ENCODE measurements around the gene LRRC72. TPM values are rescaled to one million over a fixed set of nuclear protein-coding genes. Genes with fewer than 3 reads are reported as not detected.

The LRRC72 gene
- total RNA-seq, 1 experiment from 2014 or later, result not detected

DNA sequence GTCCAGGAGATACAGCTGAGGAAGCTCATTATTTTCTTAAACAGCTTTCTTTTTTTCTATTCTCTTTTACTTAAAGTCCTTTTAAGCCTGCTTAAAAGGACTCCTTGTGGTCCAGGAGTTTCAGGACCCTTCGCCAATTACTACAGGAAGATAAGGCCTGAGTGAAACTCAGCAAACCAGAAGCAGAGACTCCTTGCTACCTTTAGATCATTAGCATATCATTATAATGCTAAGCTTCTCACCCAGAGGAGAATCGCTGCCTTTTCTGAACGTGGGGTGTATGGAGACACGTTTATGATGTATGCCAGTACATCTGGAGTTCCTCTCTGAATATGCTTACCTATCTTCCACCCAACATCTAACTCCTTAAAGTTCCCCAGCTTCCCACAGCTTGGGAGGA lies 71.4 kb downstream of the LRRC72 start:
- DNase-seq, result no peak
- Histone ChIP-seq H3K79me2 (ENCODE audit: insufficient read depth, low read length) (no peaks in the 10 kb centered on the region), H3K56ac (ENCODE audit: insufficient read length, low read depth, low read length) (no peak overlapping the region), H3K23me2 (ENCODE audit: insufficient read length, low read depth, low read length, poor library complexity, severe bottlenecking) (no peaks in the 10 kb centered on the region), H3K27me3 (ENCODE audit: insufficient read depth, low read length) (no peaks in the 10 kb centered on the region), H3K14ac (ENCODE audit: insufficient read depth, low read length) (no peak overlapping the region), H3T11ph (ENCODE audit: low read length) (no peak overlapping the region), H3K23ac (ENCODE audit: insufficient read length, low read depth, low read length) (no peak overlapping the region), H2BK12ac (ENCODE audit: insufficient read length, low read depth, low read length) (no peak overlapping the region), H2AFZ (ENCODE audit: low read length) (no peak overlapping the region), H3K4ac (ENCODE audit: low read depth, low read length) (no peak overlapping the region), H2BK15ac (ENCODE audit: low read depth, low read length) (no peak overlapping the region), H4K8ac (replicated peaks; ENCODE audit: insufficient read length, low read depth, low read length) (no peak overlapping the region), H2BK120ac (ENCODE audit: low read depth, low read length, poor library complexity, severe bottlenecking) (no peak overlapping the region), H3K9ac (ENCODE audit: extremely low read depth, insufficient read length, low read length) (no peak overlapping the region), H2BK20ac (ENCODE audit: low read depth, low read length, poor library complexity, severe bottlenecking) (no peak overlapping the region), H4K91ac (ENCODE audit: insufficient read length, low read depth, low read length) (no peak overlapping the region), H4K5ac (ENCODE audit: insufficient read length, low read depth, low read length) (no peak overlapping the region), H3K79me1 (ENCODE audit: insufficient read depth, low read depth, low read length, poor library complexity, severe bottlenecking) (no peaks in the 10 kb centered on the region), H3K18ac (ENCODE audit: insufficient read length, low read depth, low read length) (no peak overlapping the region), H3K9me3 (ENCODE audit: control insufficient read depth, low read depth, low read length) (no peaks in the 10 kb centered on the region), H3K4me1 (ENCODE audit: insufficient read depth, low read length) (no peaks in the 10 kb centered on the region), H2BK5ac (ENCODE audit: insufficient read length, low read length) (no peak overlapping the region), H3K4me2 (ENCODE audit: insufficient read depth, insufficient read length, low read length) (no peak overlapping the region), H3K27ac (ENCODE audit: insufficient read length, low read depth, low read length) (no peak overlapping the region), H2AK5ac (ENCODE audit: insufficient read length, low read length) (no peak overlapping the region), H4K20me1 (ENCODE audit: control insufficient read depth, insufficient read depth, insufficient read length) (no peaks in the 10 kb centered on the region)
- WGBS (ENCODE audit: extremely low coverage, insufficient read length, low lambda C conversion rate), result no CpG with 5 or more reads among the region's 4 CpGs
- Mint-ChIP-seq H3K9me3 (no peaks in the 10 kb centered on the region), H3K27ac (peak overlapping the region; percentile 37 to 77 (median 39); a peak in 5 of 7 replicates), H3K36me3 (ENCODE audit: insufficient read depth in 1 of 3, low read depth in 3 of 3) (peaks cover under 1 to 16% (median under 1%) of the 10 kb centered on the region in 3 experiments; a peak in 4 of 7 replicates), H3K4me3 (peak overlapping the region in 1 of 2 experiments; percentile 39; a peak in 2 of 5 replicates), H3K27me3 (ENCODE audit: low read depth) (no peaks in the 10 kb centered on the region), H3K4me1 (peaks cover 13 to 16% of the 10 kb centered on the region in 2 experiments)
- TF ChIP-seq CTCF (conservative IDR thresholded peaks at IDR 0.05), result no peak
